Globus pallidus (tissue), 1 donor: ENCODE results near the gene OR11G2.
A peak's percentile ranks its signal among the peaks of the same experiment; 100 is the strongest.
"Not testable (repeated sequence)": the region's sequence is repeated elsewhere in the genome, so short reads cannot be mapped to it uniquely, and the experiment has no call there.

Experiments used
- DNase-seq: peaks from one replicate; pipeline ENCODE4 v3.0.0-alpha.2; 2015; ENCODE audit warnings: low spot score

The OR11G2 gene

GRCh38 chr14:20190596-20190995 lies at the start of gene OR11G2:
Gene OR11G2 (plus strand): TSS chr14:20190896. CDS start chr14:20197438, 6,542 bp downstream.
- DNase-seq: no peak

- DNase-seq: no peak
Observed at GRCh38 chr14:20143911-20144310, 46.8 kb upstream of the OR11G2 start.

- DNase-seq: no peak
Observed at GRCh38 chr14:20144820-20145219, 45.9 kb upstream of the OR11G2 start.

- no peak for DNase-seq
Observed at GRCh38 chr14:20164462-20164861, 26.2 kb upstream of the OR11G2 start.

- no peak for DNase-seq
Observed at GRCh38 chr14:20167091-20167490, 23.6 kb upstream of the OR11G2 start.

- not testable (repeated sequence) for DNase-seq
Observed at GRCh38 chr14:20169852-20170251, 20.8 kb upstream of the OR11G2 start.

- DNase-seq: not testable (repeated sequence)
Observed at GRCh38 chr14:20174205-20174604, 16.5 kb upstream of the OR11G2 start.

- DNase-seq: no peak
Observed at GRCh38 chr14:20176330-20176729, 14.4 kb upstream of the OR11G2 start.

- no peak for DNase-seq
Observed at GRCh38 chr14:20177433-20177974, 13.2 kb upstream of the OR11G2 start.

- DNase-seq: no peak
Observed at GRCh38 chr14:20179218-20179617, 11.5 kb upstream of the OR11G2 start.

- DNase-seq: no peak
Observed at GRCh38 chr14:20179880-20180279, 10.8 kb upstream of the OR11G2 start.

- no peak for DNase-seq
Observed at GRCh38 chr14:20180486-20180885, 10.2 kb upstream of the OR11G2 start.

- no peak for DNase-seq
Observed at GRCh38 chr14:20184181-20184580, 6.5 kb upstream of the OR11G2 start.

GRCh38 chr14:20191396-20191795 lies 700 bp downstream of the OR11G2 start:
- no peak for DNase-seq

GRCh38 chr14:20194101-20194500 lies 3.4 kb downstream of the OR11G2 start:
- DNase-seq: peak; percentile 39

- not testable (repeated sequence) for DNase-seq
Observed at GRCh38 chr14:20195170-20195569, 4.5 kb downstream of the OR11G2 start.

GRCh38 chr14:20195911-20196310 lies 5.2 kb downstream of the OR11G2 start:
- no peak for DNase-seq

- peak; percentile 24 for DNase-seq
Observed at GRCh38 chr14:20197459-20197858, 6.8 kb downstream of the OR11G2 start.

GRCh38 chr14:20198991-20199390 lies 8.3 kb downstream of the OR11G2 start:
- DNase-seq: peak; percentile 24

GRCh38 chr14:20204721-20205120 lies 14.0 kb downstream of the OR11G2 start:
- no peak for DNase-seq

- no peak for DNase-seq
Observed at GRCh38 chr14:20209595-20209994, 18.9 kb downstream of the OR11G2 start.

- DNase-seq: not testable (repeated sequence)
Observed at GRCh38 chr14:20212406-20212805, 21.7 kb downstream of the OR11G2 start.

- DNase-seq: no peak
Observed at GRCh38 chr14:20215196-20215595, 24.5 kb downstream of the OR11G2 start.

- no peak for DNase-seq
Observed at GRCh38 chr14:20219033-20219432, 28.3 kb downstream of the OR11G2 start.

GRCh38 chr14:20223410-20223809 lies 32.7 kb downstream of the OR11G2 start, which contains the start of gene OR11H6:
Gene OR11H6 (plus strand): TSS chr14:20223710. CDS start chr14:20223710, 0 bp downstream.
- no peak for DNase-seq
